WI38 (cell line): ENCODE results near the gene ZSCAN5B.

Source experiments
- H3K4me3 ChIP-seq: 2 replicates; pipeline ENCODE4 v1.5.1; 2011; ENCODE audit warnings: low read depth, mild to moderate bottlenecking, control low read depth, low read length
- TF ChIP-seq, protein P1 (sequence below): IDR thresholded peaks from 2 replicates; pipeline ENCODE4 v1.5.1; 2012; ENCODE audit warnings: low read depth, mild to moderate bottlenecking, control low read depth, low read length

ZSCAN5B gene

DNA sequence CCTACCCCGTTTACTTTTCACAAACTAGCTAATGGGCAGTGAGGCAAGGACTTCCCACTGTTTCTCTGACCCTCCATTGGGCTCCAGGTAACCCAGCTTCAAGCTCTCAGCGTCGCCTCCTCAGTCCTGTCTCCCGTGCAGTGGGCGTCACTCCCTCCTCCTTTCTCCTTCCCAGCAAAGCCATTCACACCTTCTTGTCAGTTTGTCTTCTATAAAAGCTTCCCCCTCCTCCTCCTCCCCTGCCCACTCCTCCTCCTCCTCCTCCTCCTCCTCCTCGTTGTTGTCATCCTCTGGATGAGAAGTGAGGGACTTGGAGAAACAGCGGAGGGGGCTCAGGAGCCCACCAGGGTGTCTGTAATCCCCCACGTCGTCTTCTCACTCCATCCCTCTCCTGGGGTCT lies 23.5 kb downstream of the ZSCAN5B start:
- TF ChIP-seq, protein P1, sequence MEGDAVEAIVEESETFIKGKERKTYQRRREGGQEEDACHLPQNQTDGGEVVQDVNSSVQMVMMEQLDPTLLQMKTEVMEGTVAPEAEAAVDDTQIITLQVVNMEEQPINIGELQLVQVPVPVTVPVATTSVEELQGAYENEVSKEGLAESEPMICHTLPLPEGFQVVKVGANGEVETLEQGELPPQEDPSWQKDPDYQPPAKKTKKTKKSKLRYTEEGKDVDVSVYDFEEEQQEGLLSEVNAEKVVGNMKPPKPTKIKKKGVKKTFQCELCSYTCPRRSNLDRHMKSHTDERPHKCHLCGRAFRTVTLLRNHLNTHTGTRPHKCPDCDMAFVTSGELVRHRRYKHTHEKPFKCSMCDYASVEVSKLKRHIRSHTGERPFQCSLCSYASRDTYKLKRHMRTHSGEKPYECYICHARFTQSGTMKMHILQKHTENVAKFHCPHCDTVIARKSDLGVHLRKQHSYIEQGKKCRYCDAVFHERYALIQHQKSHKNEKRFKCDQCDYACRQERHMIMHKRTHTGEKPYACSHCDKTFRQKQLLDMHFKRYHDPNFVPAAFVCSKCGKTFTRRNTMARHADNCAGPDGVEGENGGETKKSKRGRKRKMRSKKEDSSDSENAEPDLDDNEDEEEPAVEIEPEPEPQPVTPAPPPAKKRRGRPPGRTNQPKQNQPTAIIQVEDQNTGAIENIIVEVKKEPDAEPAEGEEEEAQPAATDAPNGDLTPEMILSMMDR: no peak
- no peak overlapping the region for H3K4me3 ChIP-seq

DNA sequence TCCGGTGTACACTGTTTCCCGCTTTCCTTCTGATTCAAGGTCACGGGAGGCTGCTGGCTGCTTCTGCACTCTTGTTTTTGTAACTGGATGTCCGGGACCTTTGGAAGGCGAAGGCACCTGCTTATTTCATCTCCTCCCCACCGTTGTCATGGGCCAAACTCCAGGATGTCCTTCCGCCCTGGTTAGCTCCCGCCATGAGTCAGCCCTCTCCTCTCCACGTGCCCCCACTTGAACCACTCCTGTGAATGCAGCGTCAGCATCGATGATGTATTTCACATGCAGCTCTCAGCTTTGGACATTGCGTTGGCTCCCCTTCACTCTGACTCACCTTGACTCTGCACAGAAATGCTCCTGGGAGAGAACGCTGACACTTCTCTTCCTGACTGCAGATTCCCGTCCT lies 27.3 kb downstream of the ZSCAN5B start:
- TF ChIP-seq, protein P1: no peak
- no peak overlapping the region for H3K4me3 ChIP-seq

DNA sequence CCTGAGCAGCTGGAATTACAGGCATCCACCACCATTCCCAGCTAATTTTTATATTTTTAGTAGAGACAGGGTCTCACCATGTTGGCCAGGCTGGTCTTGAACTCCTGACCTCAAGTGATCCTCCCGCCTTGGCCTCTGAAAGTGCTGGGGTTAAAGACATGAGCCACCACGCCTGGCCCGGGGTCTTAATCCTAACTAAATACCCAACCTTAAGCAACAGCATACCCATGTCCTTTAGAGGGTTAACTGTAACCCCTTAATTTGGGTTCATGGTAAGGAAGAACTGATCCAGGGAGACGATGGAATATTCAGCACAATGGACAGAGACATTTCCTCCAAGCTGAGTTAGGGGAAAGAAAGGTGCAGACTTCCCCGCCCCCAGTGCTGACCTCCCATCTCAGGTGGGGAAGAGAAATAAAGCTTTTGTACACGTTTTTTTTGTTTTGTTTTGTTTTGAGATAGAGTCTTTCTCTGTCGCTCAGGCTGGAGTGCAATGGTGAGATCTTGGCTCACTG lies 30.5 kb downstream of the ZSCAN5B start:
- TF ChIP-seq, protein P1: no peak
- no peak overlapping the region for H3K4me3 ChIP-seq

DNA sequence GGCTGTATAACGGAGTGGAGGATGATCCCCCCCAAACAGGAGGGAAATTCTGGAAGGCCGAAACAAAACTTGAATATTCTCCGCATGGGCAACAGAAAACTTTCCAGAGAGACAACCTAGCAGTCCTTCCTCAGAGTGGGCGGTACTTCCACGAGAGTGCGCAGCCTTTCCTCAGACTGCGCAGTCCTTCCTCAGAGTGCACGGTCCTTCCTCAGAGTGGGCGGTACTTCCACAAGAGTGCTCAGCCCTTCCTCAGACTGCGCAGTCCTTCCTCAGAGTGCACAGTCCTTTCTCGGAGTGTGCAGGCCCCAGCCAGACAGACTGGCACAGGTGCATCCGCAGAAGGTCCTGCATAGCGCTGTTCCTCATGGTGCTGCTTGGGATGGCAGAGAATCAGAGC lies 34.5 kb downstream of the ZSCAN5B start:
- no peak overlapping the region for H3K4me3 ChIP-seq
- TF ChIP-seq, protein P1: no peak

DNA sequence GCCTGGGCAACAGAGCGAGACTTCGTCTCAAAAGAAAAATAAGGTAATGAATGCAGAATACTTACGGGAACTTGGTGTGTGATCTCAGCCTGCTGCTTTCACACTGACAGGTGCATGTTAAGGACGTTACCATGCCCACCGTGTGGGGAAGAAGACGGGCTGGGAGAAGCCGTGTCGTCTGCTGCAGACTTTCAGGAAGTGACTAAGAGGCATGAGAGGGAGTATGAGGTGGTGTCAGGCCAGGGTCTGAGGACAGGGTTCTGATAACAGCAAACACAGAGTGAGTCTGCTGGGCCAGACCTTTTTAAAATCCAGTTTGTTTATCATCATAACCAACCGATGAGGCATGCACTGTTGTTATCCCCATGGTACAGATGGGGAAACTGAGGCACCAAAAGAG lies 35.3 kb downstream of the ZSCAN5B start:
- H3K4me3 ChIP-seq: no peak overlapping the region
- TF ChIP-seq, protein P1: no peak

DNA sequence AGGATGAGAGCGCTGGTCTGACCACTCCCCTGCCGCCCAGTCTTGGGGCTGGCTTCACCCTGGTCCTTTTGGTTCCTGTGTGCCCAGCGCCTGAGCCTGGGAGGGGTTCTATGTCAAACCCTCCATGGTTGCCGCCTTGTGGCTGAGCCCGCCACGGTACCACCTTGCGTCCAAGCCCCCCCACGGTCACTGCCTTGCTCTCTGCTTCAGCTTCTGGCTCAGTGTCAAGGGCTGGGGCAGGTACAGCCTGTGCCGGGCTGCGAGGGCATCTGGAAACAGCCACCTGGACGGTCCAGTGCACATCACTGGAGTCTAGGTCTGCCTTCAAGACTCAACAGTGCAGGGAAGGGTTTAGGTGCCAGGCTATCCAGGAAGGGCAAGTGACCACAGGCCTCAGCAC lies 36.0 kb downstream of the ZSCAN5B start:
- TF ChIP-seq, protein P1: no peak
- H3K4me3 ChIP-seq: no peak overlapping the region

DNA sequence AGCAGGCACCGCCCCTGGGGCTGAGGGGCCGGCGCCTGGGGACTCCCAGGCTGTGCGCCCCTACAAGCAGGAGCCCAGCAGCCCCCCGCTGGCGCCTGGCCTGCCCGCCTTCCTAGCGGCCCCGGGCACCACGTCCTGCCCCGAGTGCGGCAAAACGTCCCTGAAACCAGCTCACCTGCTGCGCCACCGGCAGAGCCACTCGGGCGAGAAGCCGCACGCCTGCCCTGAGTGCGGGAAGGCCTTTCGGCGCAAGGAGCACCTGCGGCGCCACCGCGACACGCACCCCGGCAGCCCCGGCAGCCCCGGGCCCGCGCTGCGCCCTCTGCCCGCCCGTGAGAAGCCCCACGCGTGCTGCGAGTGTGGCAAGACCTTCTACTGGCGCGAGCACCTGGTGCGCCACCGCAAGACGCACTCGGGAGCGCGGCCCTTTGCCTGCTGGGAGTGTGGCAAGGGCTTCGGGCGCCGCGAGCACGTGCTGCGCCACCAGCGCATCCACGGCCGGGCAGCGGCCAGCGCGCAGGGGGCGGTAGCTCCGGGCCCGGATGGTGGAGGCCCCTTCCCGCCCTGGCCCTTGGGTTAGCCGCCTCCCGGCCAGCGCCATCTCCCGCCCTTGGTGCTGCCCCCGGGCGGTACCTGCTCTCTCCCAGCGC lies 37.8 kb downstream of the ZSCAN5B start:
- TF ChIP-seq, protein P1: no peak

More for the DNA sequence above, 37.8 kb downstream of the ZSCAN5B start:
- no peak overlapping the region for H3K4me3 ChIP-seq
